Endothelial cell of umbilical vein (primary cell): Measurements from ENCODE around the gene EID3.

ENCODE experiments used
- CTCF ChIP-seq, 2 donors: IDR thresholded peaks; 1 replicate in 1 of 2; 2 replicates in 1 of 2; pipeline ENCODE4 v1.5.1; 2011; ENCODE audit warnings: low read length in 2 of 2, mild to moderate bottlenecking in 2 of 2, moderate library complexity in 2 of 2, control low read depth in 1 of 2, inconsistent platforms in 1 of 2, low read depth in 1 of 2; ENCODE audit not compliant: insufficient read depth in 1 of 2; ENCODE audit errors: extremely low read depth in 1 of 2
- EZH2 ChIP-seq: IDR thresholded peaks from 2 replicates; pipeline ENCODE4 v1.6.1; 2012; ENCODE audit warnings: borderline replicate concordance, low read depth, mild to moderate bottlenecking, moderate library complexity, low read length, inconsistent platforms; ENCODE audit not compliant: severe bottlenecking
- POLR2A ChIP-seq: IDR thresholded peaks from 2 replicates; pipeline ENCODE4 v1.6.1; 2012; ENCODE audit warnings: low read depth, mild to moderate bottlenecking, control low read depth, low read length
- POLR2AphosphoS5 ChIP-seq: IDR thresholded peaks from 2 replicates; pipeline ENCODE4 v1.6.1; 2012; ENCODE audit warnings: low read depth, mild to moderate bottlenecking, control low read depth, low read length, moderate library complexity; ENCODE audit not compliant: insufficient read depth
- TF ChIP-seq, protein P1 (sequence below): IDR thresholded peaks from 2 replicates; pipeline ENCODE4 v1.6.1; 2011; ENCODE audit not compliant: insufficient read depth, insufficient read length

DNA sequence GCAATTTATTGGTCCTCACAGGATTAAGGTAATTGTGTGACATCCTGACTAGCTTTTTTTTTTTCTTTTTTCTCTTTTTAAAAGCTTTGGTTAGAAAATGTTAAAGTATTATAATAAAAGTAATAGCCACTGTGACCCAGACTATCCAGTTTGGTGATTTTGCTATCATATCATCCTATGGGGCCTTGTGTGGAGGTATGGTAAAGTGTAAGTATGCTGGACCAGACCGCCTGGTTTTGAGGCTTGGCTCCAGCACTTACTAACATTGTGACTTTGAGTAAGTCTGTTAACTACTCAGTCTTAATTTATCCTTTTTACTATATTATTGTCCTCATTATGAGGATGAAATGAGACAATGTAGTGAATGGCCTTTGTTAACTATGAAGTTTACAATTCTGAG lies 15.5 kb downstream of the EID3 start:
- TF ChIP-seq POLR2AphosphoS5 (no peak), CTCF (IDR thresholded peaks at IDR 0.05; ENCODE audit: extremely low read depth in 1 of 2, insufficient read depth in 1 of 2, low read depth in 1 of 2, low read length in 2 of 2) (no peak), POLR2A (no peak), EZH2 (no peak)
- TF ChIP-seq, protein P1, sequence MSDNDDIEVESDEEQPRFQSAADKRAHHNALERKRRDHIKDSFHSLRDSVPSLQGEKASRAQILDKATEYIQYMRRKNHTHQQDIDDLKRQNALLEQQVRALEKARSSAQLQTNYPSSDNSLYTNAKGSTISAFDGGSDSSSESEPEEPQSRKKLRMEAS, result no peak
